ENCODE results near the gene SIK2. TPM values are rescaled to one million over a fixed set of nuclear protein-coding genes. Genes with fewer than 3 reads are reported as not detected.

SIK2 gene
- total and polyA plus RNA-seq, 2 donors: 4.5 to 5.3 TPM

DNA sequence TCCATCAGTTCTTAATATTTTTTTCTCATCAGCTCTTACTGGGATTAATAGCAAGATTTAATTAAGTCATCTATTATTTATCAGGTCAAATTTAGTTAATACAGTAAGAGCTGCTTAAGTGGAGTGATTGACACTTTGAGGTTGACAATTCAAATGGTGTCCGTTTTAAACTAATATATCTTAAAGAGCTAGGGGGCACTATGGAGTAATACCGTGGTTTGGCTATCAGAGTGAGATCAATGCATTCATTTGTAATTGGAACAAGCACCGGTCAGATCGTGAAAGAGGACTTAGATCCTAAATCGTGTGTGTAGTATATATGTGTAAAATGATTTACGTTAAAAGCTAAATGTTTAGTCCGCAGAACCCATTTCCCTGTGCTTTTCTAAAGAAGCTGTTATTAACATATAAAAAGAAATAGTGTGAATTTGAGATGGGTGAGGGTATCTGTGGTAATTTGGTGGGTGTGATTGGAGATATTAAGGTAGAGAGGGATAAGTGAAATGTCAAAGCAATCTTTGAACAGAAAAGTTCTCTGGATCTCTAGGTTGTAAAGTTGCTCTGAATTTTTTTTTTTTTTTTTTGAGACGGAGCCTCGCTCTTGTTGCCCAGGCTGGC lies 2.3 kb downstream of the SIK2 start:
- H3K36me3 ChIP-seq (ENCODE audit: control insufficient read depth in 2 of 2, insufficient read depth in 2 of 2, low read length in 1 of 2): no peaks in the 10 kb centered on the region
- H3K27ac ChIP-seq (ENCODE audit: low read depth in 1 of 2, low read length in 1 of 2): no peak overlapping the region
- no peaks in the 10 kb centered on the region for H3K27me3 ChIP-seq (ENCODE audit: control insufficient read depth in 2 of 2, insufficient read depth in 1 of 2, low read length in 1 of 2)
- 55% methylated on average over 9 of the region's 9 CpGs for WGBS
- H3K4me3 ChIP-seq (ENCODE audit: low read length in 2 of 2): no peak overlapping the region
- peaks cover 3 to 19% of the 10 kb centered on the region in 2 donors for H3K4me1 ChIP-seq (ENCODE audit: control insufficient read depth in 2 of 2, insufficient read depth in 2 of 2, low read length in 2 of 2)
- H3K9me3 ChIP-seq (ENCODE audit: control insufficient read depth in 2 of 2, insufficient read depth in 1 of 2, low read length in 1 of 2): no peaks in the 10 kb centered on the region
- peak in 3 of 9 donors; percentile 10 to 47 (median 31) for DNase-seq (ENCODE audit: low read depth in 6 of 9, low spot score in 9 of 9)

- Histone ChIP-seq H3K27me3 (ENCODE audit: control insufficient read depth in 2 of 2, insufficient read depth in 1 of 2, low read length in 1 of 2) (no peaks in the 10 kb centered on the region), H3K27ac (ENCODE audit: low read depth in 1 of 2, low read length in 1 of 2) (no peak overlapping the region), H3K9me3 (ENCODE audit: control insufficient read depth in 2 of 2, insufficient read depth in 1 of 2, low read length in 1 of 2) (no peaks in the 10 kb centered on the region), H3K36me3 (ENCODE audit: control insufficient read depth in 2 of 2, insufficient read depth in 2 of 2, low read length in 1 of 2) (no peaks in the 10 kb centered on the region), H3K4me3 (ENCODE audit: low read length in 2 of 2) (no peak overlapping the region), H3K4me1 (ENCODE audit: control insufficient read depth in 2 of 2, insufficient read depth in 2 of 2, low read length in 2 of 2) (peaks cover 3 to 19% of the 10 kb centered on the region in 2 donors)
- DNase-seq (ENCODE audit: low read depth in 6 of 9, low spot score in 9 of 9): no peak
- 87% methylated on average over 4 of the region's 4 CpGs for whole genome bisulfite sequencing
Measured at GRCh38 chr11:111605681-111606080, 3.4 kb downstream of the SIK2 start.

- H3K4me1 ChIP-seq (ENCODE audit: control insufficient read depth in 2 of 2, insufficient read depth in 2 of 2, low read length in 2 of 2): peaks cover 3 to 11% of the 10 kb centered on the region in 2 donors
- no peaks in the 10 kb centered on the region for H3K9me3 ChIP-seq (ENCODE audit: control insufficient read depth in 2 of 2, insufficient read depth in 1 of 2, low read length in 1 of 2)
- no peaks in the 10 kb centered on the region for H3K36me3 ChIP-seq (ENCODE audit: control insufficient read depth in 2 of 2, insufficient read depth in 2 of 2, low read length in 1 of 2)
- no peak overlapping the region for H3K4me3 ChIP-seq (ENCODE audit: low read length in 2 of 2)
- H3K27me3 ChIP-seq (ENCODE audit: control insufficient read depth in 2 of 2, insufficient read depth in 1 of 2, low read length in 1 of 2): no peaks in the 10 kb centered on the region
- DNase-seq (ENCODE audit: low read depth in 6 of 9, low spot score in 9 of 9): no peak
- H3K27ac ChIP-seq (ENCODE audit: low read depth in 1 of 2, low read length in 1 of 2): no peak overlapping the region
Measured at GRCh38 chr11:111606986-111607385, 4.7 kb downstream of the SIK2 start.

DNA sequence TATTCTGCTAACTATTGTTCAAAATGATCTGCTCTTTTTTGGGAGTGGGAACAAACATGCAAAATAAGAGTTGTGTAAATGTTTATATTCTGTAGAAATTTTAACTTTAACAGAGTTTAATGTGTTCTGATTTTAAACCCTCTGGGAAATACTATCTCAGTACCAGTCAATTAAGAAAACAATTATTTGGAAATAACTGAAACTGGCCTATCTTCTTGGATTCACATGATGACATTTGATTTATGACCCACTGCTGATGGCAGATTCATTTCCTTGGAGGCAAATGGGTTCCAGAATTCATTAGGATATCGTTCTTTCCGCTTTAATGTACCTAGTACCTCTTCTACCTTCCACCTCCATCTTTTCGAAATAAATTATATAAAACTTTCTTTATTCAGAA lies 5.5 kb downstream of the SIK2 start:
- Histone ChIP-seq H3K36me3 (ENCODE audit: control insufficient read depth in 2 of 2, insufficient read depth in 2 of 2, low read length in 1 of 2) (no peaks in the 10 kb centered on the region), H3K4me3 (ENCODE audit: low read length in 2 of 2) (no peak overlapping the region), H3K27ac (ENCODE audit: low read depth in 1 of 2, low read length in 1 of 2) (no peak overlapping the region), H3K9me3 (ENCODE audit: control insufficient read depth in 2 of 2, insufficient read depth in 1 of 2, low read length in 1 of 2) (no peaks in the 10 kb centered on the region), H3K4me1 (ENCODE audit: control insufficient read depth in 2 of 2, insufficient read depth in 2 of 2, low read length in 2 of 2) (peaks cover 3 to 11% of the 10 kb centered on the region in 2 donors), H3K27me3 (ENCODE audit: control insufficient read depth in 2 of 2, insufficient read depth in 1 of 2, low read length in 1 of 2) (no peaks in the 10 kb centered on the region)
- DNase-seq (ENCODE audit: low read depth in 6 of 9, low spot score in 9 of 9): no peak
- 98% methylated on average over 3 of the region's 3 CpGs for WGBS

DNA sequence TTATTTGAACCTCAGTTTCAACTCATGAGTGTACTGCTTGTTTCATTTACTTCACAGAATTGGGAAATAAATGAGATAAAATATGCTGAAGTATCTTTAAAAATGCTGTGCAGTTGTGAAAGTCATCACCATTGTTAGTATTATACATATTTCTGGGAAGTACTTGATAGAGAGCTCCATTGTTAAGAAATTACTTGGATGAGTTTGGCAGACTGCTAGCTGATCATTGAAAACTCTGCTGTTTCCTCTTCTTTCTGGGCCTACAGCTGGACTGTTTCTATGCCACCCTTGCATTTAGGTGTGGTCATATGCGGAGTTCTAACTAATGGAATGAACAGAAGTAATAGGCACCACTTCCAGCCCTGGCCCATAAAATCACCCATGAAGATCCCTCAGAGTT lies 10.0 kb downstream of the SIK2 start:
- 96% methylated on average over 1 of the region's 1 CpG for WGBS
- Histone ChIP-seq H3K9me3 (ENCODE audit: control insufficient read depth in 2 of 2, insufficient read depth in 1 of 2, low read length in 1 of 2) (no peaks in the 10 kb centered on the region), H3K4me1 (ENCODE audit: control insufficient read depth in 2 of 2, insufficient read depth in 2 of 2, low read length in 2 of 2) (no peaks in the 10 kb centered on the region), H3K4me3 (ENCODE audit: low read length in 2 of 2) (no peak overlapping the region), H3K27ac (ENCODE audit: low read depth in 1 of 2, low read length in 1 of 2) (no peak overlapping the region), H3K27me3 (ENCODE audit: control insufficient read depth in 2 of 2, insufficient read depth in 1 of 2, low read length in 1 of 2) (no peaks in the 10 kb centered on the region), H3K36me3 (ENCODE audit: control insufficient read depth in 2 of 2, insufficient read depth in 2 of 2, low read length in 1 of 2) (peaks cover under 1 to 6% of the 10 kb centered on the region in 2 donors)
- no peak for DNase-seq (ENCODE audit: low read depth in 6 of 9, low spot score in 9 of 9)

- H3K9me3 ChIP-seq (ENCODE audit: control insufficient read depth in 2 of 2, insufficient read depth in 1 of 2, low read length in 1 of 2): peaks cover 0 to 3% of the 10 kb centered on the region in 2 donors
- H3K4me1 ChIP-seq (ENCODE audit: control insufficient read depth in 2 of 2, insufficient read depth in 2 of 2, low read length in 2 of 2): no peaks in the 10 kb centered on the region
- 98% methylated on average over 4 of the region's 4 CpGs for WGBS
- H3K27ac ChIP-seq (ENCODE audit: low read depth in 1 of 2, low read length in 1 of 2): no peak overlapping the region
- H3K4me3 ChIP-seq (ENCODE audit: low read length in 2 of 2): no peak overlapping the region
- peaks cover 2 to 21% of the 10 kb centered on the region in 2 donors for H3K36me3 ChIP-seq (ENCODE audit: control insufficient read depth in 2 of 2, insufficient read depth in 2 of 2, low read length in 1 of 2)
- no peaks in the 10 kb centered on the region for H3K27me3 ChIP-seq (ENCODE audit: control insufficient read depth in 2 of 2, insufficient read depth in 1 of 2, low read length in 1 of 2)
- no peak for DNase-seq (ENCODE audit: low read depth in 6 of 9, low spot score in 9 of 9)
Measured at GRCh38 chr11:111617286-111617685, 15.0 kb downstream of the SIK2 start.

GRCh38 chr11:111620518-111620917 lies 18.3 kb downstream of the SIK2 start:
- H3K4me1 ChIP-seq (ENCODE audit: control insufficient read depth in 2 of 2, insufficient read depth in 2 of 2, low read length in 2 of 2): no peaks in the 10 kb centered on the region
- no peaks in the 10 kb centered on the region for H3K27me3 ChIP-seq (ENCODE audit: control insufficient read depth in 2 of 2, insufficient read depth in 1 of 2, low read length in 1 of 2)
- H3K27ac ChIP-seq (ENCODE audit: low read depth in 1 of 2, low read length in 1 of 2): no peak overlapping the region
- peaks cover 0 to 3% of the 10 kb centered on the region in 2 donors for H3K9me3 ChIP-seq (ENCODE audit: control insufficient read depth in 2 of 2, insufficient read depth in 1 of 2, low read length in 1 of 2)
- no peak overlapping the region for H3K4me3 ChIP-seq (ENCODE audit: low read length in 2 of 2)
- H3K36me3 ChIP-seq (ENCODE audit: control insufficient read depth in 2 of 2, insufficient read depth in 2 of 2, low read length in 1 of 2): peaks cover 7 to 34% of the 10 kb centered on the region in 2 donors
- DNase-seq (ENCODE audit: low read depth in 6 of 9, low spot score in 9 of 9): no peak

GRCh38 chr11:111623527-111624030 lies 21.3 kb downstream of the SIK2 start:
- Histone ChIP-seq H3K27ac (ENCODE audit: low read depth in 1 of 2, low read length in 1 of 2) (no peak overlapping the region), H3K36me3 (ENCODE audit: control insufficient read depth in 2 of 2, insufficient read depth in 2 of 2, low read length in 1 of 2) (peaks cover 5 to 22% of the 10 kb centered on the region in 2 donors), H3K27me3 (ENCODE audit: control insufficient read depth in 2 of 2, insufficient read depth in 1 of 2, low read length in 1 of 2) (no peaks in the 10 kb centered on the region), H3K4me3 (ENCODE audit: low read length in 2 of 2) (no peak overlapping the region), H3K9me3 (ENCODE audit: control insufficient read depth in 2 of 2, insufficient read depth in 1 of 2, low read length in 1 of 2) (peaks cover 0 to 3% of the 10 kb centered on the region in 2 donors), H3K4me1 (ENCODE audit: control insufficient read depth in 2 of 2, insufficient read depth in 2 of 2, low read length in 2 of 2) (no peaks in the 10 kb centered on the region)
- no peak for DNase-seq (ENCODE audit: low read depth in 6 of 9, low spot score in 9 of 9)
- 97% methylated on average over 4 of the region's 4 CpGs for WGBS

DNA sequence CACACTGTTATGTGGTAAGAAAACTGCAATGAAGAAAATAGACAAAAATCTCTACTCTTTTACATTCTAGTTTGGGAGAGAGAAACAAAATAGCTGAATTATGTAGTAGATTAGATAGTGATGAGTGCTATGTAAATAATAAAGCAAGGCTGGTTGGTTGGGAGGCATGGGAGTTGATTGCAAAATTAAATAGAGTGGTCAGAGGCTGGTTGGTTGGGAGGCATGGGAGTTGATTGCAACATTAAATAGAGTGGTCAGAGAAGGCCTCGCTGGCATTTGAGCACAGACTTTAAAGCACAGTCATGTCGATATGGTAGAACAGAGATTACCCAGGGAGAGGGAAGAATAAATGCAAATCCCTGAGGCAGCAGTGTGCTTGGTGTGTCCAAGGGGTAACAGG lies 22.4 kb downstream of the SIK2 start:
- 97% methylated on average over 2 of the region's 2 CpGs for WGBS
- DNase-seq (ENCODE audit: low read depth in 6 of 9, low spot score in 9 of 9): no peak
- peaks cover 0 to 3% of the 10 kb centered on the region in 2 donors for H3K9me3 ChIP-seq (ENCODE audit: control insufficient read depth in 2 of 2, insufficient read depth in 1 of 2, low read length in 1 of 2)
- H3K4me1 ChIP-seq (ENCODE audit: control insufficient read depth in 2 of 2, insufficient read depth in 2 of 2, low read length in 2 of 2): no peaks in the 10 kb centered on the region
- H3K27ac ChIP-seq (ENCODE audit: low read depth in 1 of 2, low read length in 1 of 2): no peak overlapping the region
- H3K4me3 ChIP-seq (ENCODE audit: low read length in 2 of 2): no peak overlapping the region
- H3K36me3 ChIP-seq (ENCODE audit: control insufficient read depth in 2 of 2, insufficient read depth in 2 of 2, low read length in 1 of 2): peaks cover 5 to 25% of the 10 kb centered on the region in 2 donors
- no peaks in the 10 kb centered on the region for H3K27me3 ChIP-seq (ENCODE audit: control insufficient read depth in 2 of 2, insufficient read depth in 1 of 2, low read length in 1 of 2)
